H1 (cell line): ENCODE data around the gene ITPK1. TPM values are rescaled to one million over a fixed set of nuclear protein-coding genes. Genes with fewer than 3 reads are reported as not detected.

Source experiments
- CTCF ChIA-PET: fragments of 300-600 bp; sonication (Branson Sonifier 250); formaldehyde crosslinking; loops from one replicate; lab custom pipeline; 2021; ENCODE audit not compliant: partially characterized antibody; lab: Charles Lee
- POLR2A ChIA-PET: fragments of 300-600 bp; sonication (Branson Sonifier 250); formaldehyde crosslinking; loops from one replicate; lab custom pipeline; 2021; ENCODE audit warnings: inconsistent platforms; ENCODE audit not compliant: partially characterized antibody; lab: Charles Lee
- DNase-seq, 2 experiments: peaks; one replicate each; pipeline versions ENCODE4 v3.0.0 to v3.0.0-alpha.2; 2010 to 2022; ENCODE audit warnings: low spot score in 2 of 2, low read depth in 1 of 2, mixed read lengths in 1 of 2
- FAIRE-seq: peaks from 2 replicates; lab custom pipeline; 2011; peaks lifted over from hg19 to GRCh38; lab: Jason Lieb, UNC
- H2AFZ ChIP-seq: 2 replicates; pipeline ENCODE4 v1.8.1; 2012; ENCODE audit warnings: low read length, inconsistent platforms
- H2AK5ac ChIP-seq: 2 replicates; pipeline ENCODE4 v1.6.1; 2013; ENCODE audit warnings: low read depth, low read length
- H2BK120ac ChIP-seq: replicated peaks from 2 replicates; pipeline ENCODE3; 2013; ENCODE audit warnings: low read depth, low read length, inconsistent platforms
- H2BK12ac ChIP-seq: 2 replicates; pipeline ENCODE4 v1.6.1; 2013; ENCODE audit warnings: low read depth, low read length
- H2BK15ac ChIP-seq: 2 replicates; pipeline ENCODE4 v1.6.1; 2013; ENCODE audit warnings: low read length
- H2BK20ac ChIP-seq: 2 replicates; pipeline ENCODE4 v1.6.1; 2013; ENCODE audit warnings: low read length
- H2BK5ac ChIP-seq: 2 replicates; pipeline ENCODE4 v1.6.1; 2013; ENCODE audit warnings: low read depth, low read length
- H3K14ac ChIP-seq: 2 replicates; pipeline ENCODE4 v1.6.1; 2013; ENCODE audit warnings: inconsistent platforms; ENCODE audit not compliant: insufficient read length
- H3K18ac ChIP-seq: 2 replicates; pipeline ENCODE4 v1.6.1; 2013; ENCODE audit warnings: low read length; ENCODE audit errors: extremely low read depth
- H3K23ac ChIP-seq: 2 replicates; pipeline ENCODE4 v1.6.1; 2013; ENCODE audit warnings: inconsistent platforms; ENCODE audit not compliant: insufficient read length
- H3K23me2 ChIP-seq: 2 replicates; pipeline ENCODE4 v1.6.1; 2013; ENCODE audit warnings: low read depth, low read length
- H3K27ac ChIP-seq: 2 replicates; pipeline ENCODE4 v1.6.1; 2011; ENCODE audit warnings: low read depth, low read length, inconsistent platforms
- H3K27me3 ChIP-seq, 4 experiments: replicated peaks in 1 of 4; 1 replicate in 1 of 4; 2 replicates in 3 of 4; pipeline versions ENCODE4 v1.6.1 to v1.8.1; 2011 to 2013; ENCODE audit warnings: low read length in 3 of 4, mild to moderate bottlenecking in 3 of 4, inconsistent platforms in 2 of 4, mixed read lengths in 2 of 4, moderate library complexity in 1 of 4; ENCODE audit not compliant: control insufficient read depth in 3 of 4, insufficient read depth in 3 of 4; ENCODE audit errors: extremely low read depth in 1 of 4
- H3K36me3 ChIP-seq, 4 experiments: 2 replicates each; pipeline versions ENCODE4 v1.6.1 to v1.8.1; 2011 to 2013; ENCODE audit warnings: mild to moderate bottlenecking in 4 of 4, low read length in 3 of 4, moderate library complexity in 2 of 4, control low read depth in 1 of 4, inconsistent platforms in 1 of 4; ENCODE audit not compliant: insufficient read depth in 4 of 4, control insufficient read depth in 2 of 4
- H3K4ac ChIP-seq: replicated peaks from 2 replicates; pipeline ENCODE3; 2013; ENCODE audit warnings: low read length, low read depth, mixed read lengths, inconsistent platforms; ENCODE audit not compliant: insufficient read length
- H3K4me1 ChIP-seq, 4 experiments: replicated peaks in 1 of 4; 1 replicate in 1 of 4; 2 replicates in 3 of 4; pipeline versions ENCODE4 v1.6.1 to v1.8.1; 2011 to 2013; ENCODE audit warnings: low read length in 3 of 4, inconsistent platforms in 2 of 4, mixed read lengths in 1 of 4; ENCODE audit not compliant: insufficient read depth in 4 of 4, control insufficient read depth in 3 of 4
- H3K4me2 ChIP-seq, 2 experiments: 2 replicates each; pipeline versions ENCODE4 v1.6.1 to v1.8.1; 2011 to 2013; ENCODE audit warnings: low read depth in 2 of 2, low read length in 2 of 2, control low read depth in 1 of 2, inconsistent platforms in 1 of 2, mild to moderate bottlenecking in 1 of 2; ENCODE audit not compliant: insufficient read depth in 1 of 2
- H3K4me3 ChIP-seq, 4 experiments: fragments of 200-600, 300-600 bp in 1 of 4; sonication (generic), shearing (Covaris generic), sonication (Bioruptor Twin) in 1 of 4; 2 replicates each; pipeline versions ENCODE4 v1.5.1 to v1.8.1; 2011 to 2016; ENCODE audit warnings: low read length in 4 of 4, low read depth in 3 of 4, control low read depth in 2 of 4, inconsistent platforms in 2 of 4, mild to moderate bottlenecking in 2 of 4, mixed read lengths in 1 of 4, moderate library complexity in 1 of 4; ENCODE audit not compliant: insufficient read depth in 2 of 4; ENCODE audit errors: extremely low read depth in 1 of 4
- H3K56ac ChIP-seq: replicated peaks from 2 replicates; pipeline ENCODE3; 2013; ENCODE audit warnings: low read depth, mild to moderate bottlenecking, mixed read lengths, low read length, inconsistent platforms; ENCODE audit not compliant: insufficient read length
- H3K79me1 ChIP-seq: 2 replicates; pipeline ENCODE4 v1.6.1; 2013; ENCODE audit warnings: low read depth, low read length, control low read depth
- H3K79me2 ChIP-seq, 2 experiments: 2 replicates each; pipeline versions ENCODE4 v1.6.1 to v1.8.1; 2012 to 2013; ENCODE audit warnings: low read length in 2 of 2, mild to moderate bottlenecking in 2 of 2, inconsistent platforms in 1 of 2; ENCODE audit not compliant: insufficient read depth in 2 of 2, control insufficient read depth in 1 of 2
- H3K9ac ChIP-seq, 4 experiments: replicated peaks in 1 of 4; 1 replicate in 1 of 4; 2 replicates in 3 of 4; pipeline versions ENCODE4 v1.6.1 to v1.8.1; 2011 to 2013; ENCODE audit warnings: low read depth in 3 of 4, low read length in 3 of 4, control low read depth in 2 of 4, mild to moderate bottlenecking in 2 of 4, moderate library complexity in 2 of 4, inconsistent platforms in 1 of 4; ENCODE audit errors: extremely low read depth in 1 of 4
- H3K9me3 ChIP-seq, 2 experiments: 2 replicates each; pipeline versions ENCODE4 v1.6.1 to v1.8.1; 2012 to 2013; ENCODE audit warnings: mild to moderate bottlenecking in 2 of 2, moderate library complexity in 2 of 2, control low read depth in 1 of 2, inconsistent platforms in 1 of 2, low read depth in 1 of 2, low read length in 1 of 2, mixed read lengths in 1 of 2; ENCODE audit not compliant: insufficient read depth in 2 of 2
- H4K20me1 ChIP-seq, 2 experiments: replicated peaks in 1 of 2; 2 replicates each; pipeline versions ENCODE3 to v1.8.1; 2011 to 2013; ENCODE audit warnings: inconsistent platforms in 2 of 2, low read length in 2 of 2, mild to moderate bottlenecking in 1 of 2; ENCODE audit not compliant: insufficient read depth in 2 of 2, control insufficient read depth in 1 of 2
- H4K5ac ChIP-seq: 2 replicates; pipeline ENCODE4 v1.6.1; 2013; ENCODE audit warnings: low read length, low read depth, mixed read lengths, inconsistent platforms; ENCODE audit not compliant: insufficient read length
- H4K8ac ChIP-seq: 2 replicates; pipeline ENCODE4 v1.8.0; 2013; ENCODE audit warnings: mild to moderate bottlenecking, moderate library complexity, low read length, inconsistent platforms; ENCODE audit not compliant: insufficient read depth; ENCODE audit errors: extremely low read depth
- H4K91ac ChIP-seq: replicated peaks from 2 replicates; pipeline ENCODE3; 2013; ENCODE audit warnings: low read length, mixed read lengths, inconsistent platforms; ENCODE audit not compliant: insufficient read length
- GABPA ChIP-seq: IDR thresholded peaks from 2 replicates; pipeline ENCODE4 v1.6.1; 2011; ENCODE audit warnings: mild to moderate bottlenecking, low read length, moderate library complexity, borderline replicate concordance; ENCODE audit not compliant: insufficient read depth
- GTF2F1 ChIP-seq: IDR thresholded peaks from 2 replicates; pipeline ENCODE4 v1.6.1; 2012; ENCODE audit warnings: low read depth, low read length, improper control_type of control experiment, borderline replicate concordance
- SIN3A ChIP-seq, 2 experiments: IDR thresholded peaks in 1 of 2; conservative IDR thresholded peaks in 1 of 2; 2 replicates each; pipeline ENCODE4 v1.6.1; 2011 to 2012; ENCODE audit warnings: low read length in 2 of 2, improper control_type of control experiment in 1 of 2, low read depth in 1 of 2, mild to moderate bottlenecking in 1 of 2
- TEAD4 ChIP-seq: IDR thresholded peaks from 2 replicates; pipeline ENCODE4 v1.6.1; 2012; ENCODE audit warnings: low read depth, low read length, inconsistent platforms, mixed read lengths
- WGBS, 2 experiments: shearing (Covaris generic) in 1 of 2; methylation state at CpG; one replicate each; pipeline versions ENCODE4 v1.1.6 to v1.1.7; 2013 to 2015; ENCODE audit warnings: low lambda C conversion rate in 2 of 2, mixed read lengths in 2 of 2, inconsistent platforms in 1 of 2, low coverage in 1 of 2, missing lambda C conversion rate in 1 of 2; ENCODE audit not compliant: insufficient replicate concordance in 2 of 2, insufficient coverage in 1 of 2, insufficient read length in 1 of 2; ENCODE audit errors: extremely low coverage in 1 of 2, missing lambda C conversion rate in 1 of 2; 5-methylcytosine and 5-hydroxymethylcytosine counted together
- polyA plus RNA-seq, 7 experiments: library from polyadenylated mRNA; depleted of rRNA in 3 of 7; stranded (reverse) in 5 of 7; unstranded in 2 of 7; fragments of >200 nt in 5 of 7; fragments of 200-250 nt in 2 of 7; gene quantifications; 1 replicate in 5 of 7; 2 replicates in 1 of 7; 4 replicates in 1 of 7; pipeline versions ENCODE4 v1.2.1 to v1.2.3, GENCODE V29; 2011 to 2013; ENCODE audit warnings: missing spikeins in 2 of 7, mixed read lengths in 2 of 7
- total RNA-seq: library from RNA; stranded (reverse); fragmentation: NEBNext Ultra II Directional; extraction: Animal tissue kit (Norgen Biotek cat#: 25700); gene quantifications from 2 replicates; pipeline ENCODE4 v1.2.1, GENCODE V29; 2021
- TF ChIP-seq, protein P1 (sequence below): IDR thresholded peaks from 2 replicates; pipeline ENCODE4 v1.6.1; 2012; ENCODE audit warnings: low read length, inconsistent platforms

ITPK1 gene
- total and polyA plus RNA-seq, 2 of the 8 experiments (the other 6 are each of a cell fraction or from before 2014, with no cell fraction given): 108 to 143 TPM

DNA sequence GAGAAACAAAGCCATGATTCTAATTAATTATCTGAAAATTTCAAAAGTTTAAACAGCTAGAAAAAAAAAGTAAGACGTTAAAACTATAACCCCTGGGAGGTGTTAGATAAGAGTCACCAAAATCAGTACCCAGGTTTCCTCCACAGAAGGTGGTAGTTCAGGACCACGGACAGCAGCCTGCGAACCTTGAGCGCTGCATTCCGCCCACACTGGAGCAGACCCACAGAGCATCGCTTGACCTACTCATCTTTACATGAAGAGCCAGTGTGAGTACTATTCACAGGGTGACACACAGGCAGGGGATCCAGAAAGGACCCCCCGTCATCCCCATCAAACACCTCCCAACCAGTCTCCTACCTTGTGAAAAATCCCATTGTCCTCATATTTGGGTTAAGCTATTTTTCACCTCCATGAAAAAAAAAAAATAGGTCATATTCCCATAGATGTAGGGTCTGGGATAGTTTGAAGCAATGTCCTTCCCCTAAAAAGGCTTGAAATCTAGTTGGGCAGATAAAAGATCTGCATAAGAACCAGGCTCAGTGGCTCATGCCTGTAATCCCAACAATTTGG, 201.6 kb downstream of the ITPK1 start:
- H3K4ac ChIP-seq: no peak overlapping the region
- TF ChIP-seq, protein P1, sequence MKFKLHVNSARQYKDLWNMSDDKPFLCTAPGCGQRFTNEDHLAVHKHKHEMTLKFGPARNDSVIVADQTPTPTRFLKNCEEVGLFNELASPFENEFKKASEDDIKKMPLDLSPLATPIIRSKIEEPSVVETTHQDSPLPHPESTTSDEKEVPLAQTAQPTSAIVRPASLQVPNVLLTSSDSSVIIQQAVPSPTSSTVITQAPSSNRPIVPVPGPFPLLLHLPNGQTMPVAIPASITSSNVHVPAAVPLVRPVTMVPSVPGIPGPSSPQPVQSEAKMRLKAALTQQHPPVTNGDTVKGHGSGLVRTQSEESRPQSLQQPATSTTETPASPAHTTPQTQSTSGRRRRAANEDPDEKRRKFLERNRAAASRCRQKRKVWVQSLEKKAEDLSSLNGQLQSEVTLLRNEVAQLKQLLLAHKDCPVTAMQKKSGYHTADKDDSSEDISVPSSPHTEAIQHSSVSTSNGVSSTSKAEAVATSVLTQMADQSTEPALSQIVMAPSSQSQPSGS: no peak
- TF ChIP-seq SIN3A (conservative IDR thresholded peaks at IDR 0.05 in 1 of 2, IDR thresholded peaks at IDR 0.05 in 1 of 2; ENCODE audit: low read depth in 1 of 2, low read length in 2 of 2) (peak; percentile 68 to 75; a peak in 2 of 4 replicates), TEAD4 (peak; percentile 88), GTF2F1 (no peak), GABPA (0 out of 2 replicates have a peak, but pooled peaks have one; percentile 32)
- TF ChIP-seq, all 59 proteins: peak for 3
- Histone ChIP-seq H3K79me1 (no peaks in the 10 kb centered on the region), H3K56ac (no peak overlapping the region), H3K14ac (no peak overlapping the region), H3K23ac (no peak overlapping the region), H3K18ac (no peak overlapping the region), H3K27me3 (peaks cover 0 to 3% (median 1%) of the 10 kb centered on the region in 4 experiments; a peak in 3 of 7 replicates), H3K79me2 (no peaks in the 10 kb centered on the region), H3K27ac (no peak overlapping the region), H2AK5ac (no peak overlapping the region), H2BK15ac (no peak overlapping the region), H3K4me2 (no peak overlapping the region), H3K9me3 (peaks cover 0 to 9% of the 10 kb centered on the region in 2 experiments; a peak in 1 of 4 replicates), H4K5ac (no peak overlapping the region), H2AFZ (no peak overlapping the region), H3K4me1 (no peaks in the 10 kb centered on the region), H4K8ac (no peak overlapping the region), H2BK20ac (no peak overlapping the region), H3K36me3 (no peaks in the 10 kb centered on the region), H2BK12ac (no peak overlapping the region), H2BK5ac (no peak overlapping the region), H4K91ac (no peak overlapping the region), H4K20me1 (no peaks in the 10 kb centered on the region), H2BK120ac (no peak overlapping the region), H3K23me2 (no peaks in the 10 kb centered on the region), H3K4me3 (no peak overlapping the region), H3K9ac (no peak overlapping the region)
- CTCF ChIA-PET: no interaction called here
- DNase-seq: peak in 1 of 2 experiments; percentile 85
- peak; percentile 82 for FAIRE-seq
- POLR2A ChIA-PET: interaction anchor here (2.8 kb wide), 1 partner anchor 9 kb away, joined by 10 read pairs; the partner anchor contains the start of gene CHGA
- WGBS, 2 experiments: 15% methylated on average over 7 of the region's 7 CpGs; no CpG with 5 or more reads in 1 of the 2 experiments
